ENCODE measurements around the gene PAGE4.

DNA sequence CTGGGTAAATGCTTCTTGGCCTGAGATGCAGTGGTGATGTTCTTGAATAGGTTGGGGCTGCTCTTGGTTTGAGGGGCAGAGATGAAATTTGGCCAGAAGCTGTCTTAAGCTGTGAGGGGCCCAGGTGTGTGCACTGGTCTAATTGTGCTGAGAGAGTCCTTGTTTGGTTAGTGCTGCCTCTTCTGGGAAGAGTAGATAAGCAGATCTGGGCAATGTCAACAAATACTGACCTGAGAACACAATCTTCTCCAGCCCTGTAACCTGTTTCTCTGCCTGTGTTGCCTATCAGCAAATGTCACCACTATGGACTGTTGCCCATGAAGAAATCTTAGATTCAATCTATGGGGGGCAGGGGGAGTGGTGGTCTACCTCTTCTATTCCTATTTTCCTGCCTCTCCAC is 33.0 kb downstream of the PAGE4 start:
- TF ChIP-seq, protein P1, sequence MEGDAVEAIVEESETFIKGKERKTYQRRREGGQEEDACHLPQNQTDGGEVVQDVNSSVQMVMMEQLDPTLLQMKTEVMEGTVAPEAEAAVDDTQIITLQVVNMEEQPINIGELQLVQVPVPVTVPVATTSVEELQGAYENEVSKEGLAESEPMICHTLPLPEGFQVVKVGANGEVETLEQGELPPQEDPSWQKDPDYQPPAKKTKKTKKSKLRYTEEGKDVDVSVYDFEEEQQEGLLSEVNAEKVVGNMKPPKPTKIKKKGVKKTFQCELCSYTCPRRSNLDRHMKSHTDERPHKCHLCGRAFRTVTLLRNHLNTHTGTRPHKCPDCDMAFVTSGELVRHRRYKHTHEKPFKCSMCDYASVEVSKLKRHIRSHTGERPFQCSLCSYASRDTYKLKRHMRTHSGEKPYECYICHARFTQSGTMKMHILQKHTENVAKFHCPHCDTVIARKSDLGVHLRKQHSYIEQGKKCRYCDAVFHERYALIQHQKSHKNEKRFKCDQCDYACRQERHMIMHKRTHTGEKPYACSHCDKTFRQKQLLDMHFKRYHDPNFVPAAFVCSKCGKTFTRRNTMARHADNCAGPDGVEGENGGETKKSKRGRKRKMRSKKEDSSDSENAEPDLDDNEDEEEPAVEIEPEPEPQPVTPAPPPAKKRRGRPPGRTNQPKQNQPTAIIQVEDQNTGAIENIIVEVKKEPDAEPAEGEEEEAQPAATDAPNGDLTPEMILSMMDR (conservative IDR thresholded peaks at IDR 0.05; ENCODE audit: low read length): no peak
- no peak for TF ChIP-seq EZH2phosphoT487 (IDR thresholded peaks at IDR 0.05; ENCODE audit: borderline replicate concordance, low read depth, low read length)
